T-helper 1 cell treated with Interleukin-12 subunit alpha and Interleukin-12 subunit beta and Interleukin-4 antibody, amounts not matched to agents 30 ng/mL and 1 ng/mL, for 36 hours (primary cell): ENCODE data around the gene LRP2. TPM values are rescaled to one million over a fixed set of nuclear protein-coding genes. Genes with fewer than 3 reads are reported as not detected.

ENCODE experiments used
- intact Hi-C: fragments of 100-400 bp; cut with micrococcal nuclease; formaldehyde crosslinking; loops from one replicate; pipeline ENCODE4 v1.15.1; 2024
- total RNA-seq: library from RNA; stranded (reverse); gene quantifications from 2 replicates; pipeline ENCODE4 v1.2.3, GENCODE V29; 2022

The LRP2 gene
- total RNA-seq, 1 donor from 2014 or later: not detected

- intact Hi-C loops: loop anchor here (1.0 kb wide), 2 partner anchors 23 to 171 kb away; no protein-coding TSS in a partner anchor
These were observed 230.5 kb downstream of the LRP2 start for GRCh38 chr2:169131587-169132512.

- intact Hi-C loops: no loop called here
These were observed 232.6 kb downstream of the LRP2 start for GRCh38 chr2:169129703-169130243.

DNA sequence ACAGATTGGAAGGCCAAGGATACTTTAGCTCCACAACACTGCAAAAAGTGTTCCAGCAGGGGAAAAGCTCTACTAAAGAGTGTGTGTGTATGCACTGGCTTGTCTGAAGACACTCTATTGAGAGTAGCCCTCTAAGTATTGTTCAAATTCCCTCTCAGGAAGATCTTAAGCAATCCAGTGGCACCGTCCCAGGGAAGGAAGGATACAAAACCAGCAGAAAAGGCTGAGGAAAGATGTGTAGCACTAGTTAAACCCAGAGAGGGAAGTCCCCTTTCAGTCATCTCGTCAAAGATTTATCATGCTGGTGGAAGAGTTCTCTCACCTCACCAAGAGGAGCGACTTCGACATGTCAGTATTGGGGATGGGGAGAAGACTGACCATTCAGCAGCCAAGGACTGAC is 242.5 kb downstream of the LRP2 start:
- intact Hi-C loops: no loop called here

DNA sequence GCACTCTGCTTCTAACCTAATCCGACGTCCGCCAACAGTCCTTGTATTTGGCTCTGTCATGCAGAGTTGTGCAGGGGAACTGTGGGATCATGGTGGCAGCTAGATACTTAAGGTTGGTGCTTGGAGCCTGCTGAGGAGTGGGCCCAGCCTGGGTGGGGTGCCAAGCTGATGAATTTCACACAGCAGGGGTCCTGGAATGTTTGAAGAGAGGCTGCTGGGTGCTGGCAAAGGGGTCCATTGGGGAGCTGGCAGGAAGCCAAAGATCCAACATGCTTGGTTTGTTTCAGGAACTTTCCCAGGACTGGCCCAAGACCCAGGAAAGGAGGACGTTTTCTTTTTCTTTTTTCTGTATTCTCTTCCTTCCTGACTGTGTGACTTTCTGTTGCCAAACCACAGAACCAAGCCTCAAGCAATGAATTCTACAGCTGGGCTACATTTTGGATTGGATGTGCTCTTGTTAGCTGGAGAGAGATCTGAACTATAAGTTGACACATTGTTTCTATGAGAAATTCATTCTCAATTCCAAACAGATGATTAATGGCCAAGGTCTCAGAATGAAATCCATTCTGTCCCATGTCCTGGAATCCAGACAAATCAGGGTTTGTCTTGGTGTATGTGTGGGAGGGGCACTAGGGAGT is 243.1 kb downstream of the LRP2 start:
- intact Hi-C loops: no loop called here

DNA sequence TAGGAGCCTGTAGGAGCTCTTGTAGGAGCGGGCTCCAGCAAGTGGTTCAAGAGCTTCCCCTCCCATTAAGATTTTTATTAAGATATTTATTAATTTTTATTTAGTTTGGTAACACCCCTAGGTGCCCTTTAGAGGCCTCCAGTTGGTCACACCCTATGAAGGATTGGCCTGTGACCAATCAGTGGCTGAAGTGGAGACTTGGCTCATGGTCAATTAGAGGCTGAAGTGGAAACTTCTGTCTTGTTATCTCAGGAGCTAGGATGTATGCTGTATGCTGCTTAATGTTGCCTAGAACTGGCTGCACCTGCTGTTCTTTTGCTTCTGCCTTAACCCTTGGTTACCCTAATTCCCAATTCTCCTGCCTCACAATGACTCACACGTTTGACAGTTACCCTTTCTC is 244.3 kb downstream of the LRP2 start:
- intact Hi-C loops: no loop called here

DNA sequence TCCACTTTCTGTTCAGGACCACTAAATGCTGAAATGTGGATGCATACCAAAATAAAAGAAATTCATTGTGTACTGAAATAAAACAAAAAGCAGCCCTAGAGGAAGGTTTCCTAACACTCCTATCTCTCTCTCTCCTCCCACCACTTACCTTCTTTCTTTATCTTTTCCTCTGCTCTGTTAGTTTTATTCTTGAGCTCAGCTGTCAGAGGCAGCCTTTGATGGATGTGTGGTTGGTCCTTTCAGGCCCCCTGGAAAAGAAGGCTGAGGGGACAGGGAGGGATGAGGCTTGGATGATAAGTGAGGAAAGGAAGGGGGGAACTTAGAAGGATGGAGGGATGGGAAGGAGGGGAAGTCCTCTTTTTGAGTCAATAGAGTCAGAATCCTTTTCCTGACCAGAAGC is 245.3 kb downstream of the LRP2 start:
- intact Hi-C loops: no loop called here

- intact Hi-C loops: no loop called here
These were observed 246.0 kb downstream of the LRP2 start for GRCh38 chr2:169116327-169116726.

DNA sequence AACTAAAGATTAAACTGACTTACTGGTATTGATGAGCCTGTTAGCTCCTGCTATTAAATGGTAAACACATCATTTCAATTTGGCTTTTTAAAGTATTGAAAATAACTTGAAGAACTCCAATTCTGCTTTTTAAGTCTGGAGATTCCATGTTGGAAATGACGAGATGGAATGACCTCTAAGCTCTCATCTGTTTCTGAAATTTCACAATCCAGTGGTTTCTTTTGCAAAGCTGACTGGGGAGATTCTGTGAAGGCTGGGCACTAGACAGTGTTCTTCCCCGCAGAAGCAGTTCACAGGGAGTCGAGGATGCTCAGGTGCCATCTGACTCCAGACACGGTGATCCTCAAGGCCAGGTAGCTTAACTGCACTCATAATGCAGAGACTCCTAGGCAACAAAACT is 248.3 kb downstream of the LRP2 start:
- intact Hi-C loops: no loop called here

- intact Hi-C loops: no loop called here
These were observed 249.5 kb downstream of the LRP2 start for GRCh38 chr2:169112841-169113240.

- intact Hi-C loops: loop anchor here (1.0 to 2.0 kb wide), 2 partner anchors 30 to 818 kb away; no protein-coding TSS in a partner anchor
These were observed 251.4 kb downstream of the LRP2 start for GRCh38 chr2:169110916-169111315.

DNA sequence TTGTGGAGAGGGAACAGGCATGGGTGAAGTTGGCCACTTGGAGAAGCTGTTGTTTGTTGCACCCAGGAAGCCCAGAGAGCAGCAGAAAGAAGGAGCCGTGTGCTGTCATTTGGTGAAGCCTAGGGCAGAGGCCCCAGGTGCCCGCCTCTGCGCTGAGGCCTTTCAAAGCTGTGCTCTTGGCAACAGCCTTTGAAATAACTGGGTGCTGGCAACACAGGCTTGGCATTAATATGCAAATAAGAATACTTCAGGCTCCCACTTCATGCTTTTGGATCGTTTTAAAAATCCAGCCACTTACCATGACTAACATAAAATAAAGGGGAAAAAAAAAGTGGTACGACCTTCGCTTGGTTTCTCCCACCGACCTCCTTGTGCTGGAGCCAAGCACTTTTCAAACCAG is 251.9 kb downstream of the LRP2 start:
- intact Hi-C loops: loop anchor here (1.0 to 2.0 kb wide), 2 partner anchors 31 to 818 kb away; no protein-coding TSS in a partner anchor

GRCh38 chr2:169109502-169110409 is 252.6 kb downstream of the LRP2 start:
- intact Hi-C loops: loop anchor here (1.0 to 10.0 kb wide), 10 partner anchors 23 to 865 kb away; partner anchors contain the start of genes CFAP210, LRP2, METTL5 and PHOSPHO2

- intact Hi-C loops: loop anchor here (1.0 to 10.0 kb wide), 7 partner anchors 169 to 863 kb away; partner anchors contain the start of genes CFAP210, LRP2, METTL5 and PHOSPHO2
These were observed 254.0 kb downstream of the LRP2 start for GRCh38 chr2:169108099-169108884.

- intact Hi-C loops: loop anchor here (1.0 to 10.0 kb wide), 11 partner anchors 12 to 863 kb away; partner anchors contain the start of genes CFAP210, LRP2, METTL5 and PHOSPHO2
These were observed 254.7 kb downstream of the LRP2 start for GRCh38 chr2:169107645-169108044.

DNA sequence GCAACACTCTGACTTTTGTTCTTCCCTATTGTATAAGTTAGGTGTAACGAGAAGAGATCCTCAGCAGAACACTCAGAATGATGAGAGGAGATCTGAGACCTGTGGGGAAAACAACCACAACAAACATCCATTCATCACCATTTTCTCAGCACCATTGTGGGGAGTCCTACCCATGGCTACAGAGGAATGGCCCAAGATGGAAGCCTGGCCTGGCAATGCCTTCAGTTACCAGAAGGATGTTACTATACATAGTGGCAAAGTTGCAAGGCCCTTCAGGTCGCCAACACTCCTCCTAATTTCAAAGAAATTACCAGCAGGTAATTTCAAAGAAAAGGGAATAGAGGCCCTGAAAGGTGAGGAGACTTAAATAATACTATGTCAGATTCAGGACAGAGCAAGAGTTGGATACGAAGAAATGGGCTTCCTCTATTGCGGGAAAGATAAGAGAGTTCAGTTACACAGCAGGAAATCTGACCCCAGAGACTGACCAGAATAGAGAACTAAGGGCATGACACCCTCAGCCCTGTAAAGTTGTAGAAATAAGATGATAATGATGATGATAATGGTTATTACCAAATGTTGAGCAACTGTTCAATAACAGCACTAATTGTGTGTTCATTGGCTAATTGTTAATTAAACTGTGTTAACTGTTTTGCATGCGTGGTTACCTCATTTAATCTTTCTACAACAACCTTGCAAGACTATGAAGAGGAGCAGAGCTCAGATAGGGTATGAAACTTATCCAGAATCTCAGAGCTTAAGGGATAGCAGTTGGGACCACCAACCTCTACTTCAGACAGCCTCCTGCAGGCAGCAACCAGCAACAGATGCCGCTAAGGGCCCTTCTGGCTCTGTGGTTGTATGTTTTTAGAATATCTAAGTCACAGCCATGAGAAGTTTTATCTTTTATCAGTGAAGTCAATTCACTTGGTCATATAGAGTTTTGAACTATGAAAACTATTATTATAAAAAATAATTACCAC is 255.5 kb downstream of the LRP2 start:
- intact Hi-C loops: loop anchor here (1.0 to 10.0 kb wide), 10 partner anchors 12 to 862 kb away; partner anchors contain the start of genes CFAP210, METTL5, PHOSPHO2 and STK39

DNA sequence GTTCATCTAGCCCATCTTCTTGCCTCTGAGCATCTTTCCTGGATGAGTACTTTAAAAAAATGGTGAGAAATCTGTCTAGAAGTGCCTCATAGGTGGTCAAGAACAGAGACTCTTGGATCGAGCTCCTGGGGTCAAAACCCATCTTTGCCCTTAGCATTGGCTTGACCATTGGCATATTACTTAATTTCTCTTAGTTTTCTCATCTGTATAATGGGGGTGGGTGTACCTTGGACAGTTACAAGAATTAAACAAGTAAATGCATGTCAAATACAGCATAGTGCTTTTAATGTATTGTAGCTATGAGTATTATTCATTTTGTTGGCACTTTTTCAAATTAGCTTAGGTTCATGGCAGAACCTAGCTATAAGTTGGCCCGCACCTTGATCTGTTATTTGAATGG is 256.2 kb downstream of the LRP2 start:
- intact Hi-C loops: loop anchor here (1.0 to 10.0 kb wide), 7 partner anchors 33 to 861 kb away; partner anchors contain the start of genes CFAP210, METTL5, PHOSPHO2 and STK39

GRCh38 chr2:169105476-169105875 is 256.9 kb downstream of the LRP2 start:
- intact Hi-C loops: loop anchor here (1.0 to 10.0 kb wide), 6 partner anchors 131 to 861 kb away; partner anchors contain the start of genes CFAP210, METTL5, PHOSPHO2 and STK39

GRCh38 chr2:169104848-169105247 is 257.5 kb downstream of the LRP2 start:
- intact Hi-C loops: loop anchor here (1.0 to 10.0 kb wide), 6 partner anchors 131 to 860 kb away; partner anchors contain the start of genes CFAP210, METTL5, PHOSPHO2 and STK39
